CD4-positive, alpha-beta memory T cell (primary cell): ENCODE measurements around the gene SOX4. TPM values are rescaled to one million over a fixed set of nuclear protein-coding genes. Genes with fewer than 3 reads are reported as not detected.

Experiments
- CTCF ChIA-PET: fragments of 350-600 bp; sonication (Branson Sonifier 250); formaldehyde crosslinking; loops from one replicate; lab custom pipeline; 2021; ENCODE audit warnings: inconsistent platforms; ENCODE audit not compliant: partially characterized antibody; lab: Charles Lee
- POLR2A ChIA-PET: fragments of 350-600 bp; sonication (Branson Sonifier 250); formaldehyde crosslinking; loops from one replicate; lab custom pipeline; 2021; ENCODE audit not compliant: partially characterized antibody; lab: Charles Lee
- DNase-seq, 5 donors: peaks; one replicate each; pipeline versions ENCODE4 v3.0.0 to v3.0.0-alpha.2; 2020 to 2022; ENCODE audit warnings: mixed read lengths in 1 of 5
- H3K27ac ChIP-seq: one replicate; pipeline ENCODE4 v1.7.0; 2013; ENCODE audit warnings: low read depth, low read length
- H3K27me3 ChIP-seq: 2 replicates; pipeline ENCODE4 v1.7.0; 2013; ENCODE audit warnings: mild to moderate bottlenecking, low read length, moderate library complexity; ENCODE audit not compliant: insufficient read depth
- H3K36me3 ChIP-seq: 2 replicates; pipeline ENCODE4 v1.7.0; 2013; ENCODE audit warnings: mild to moderate bottlenecking, low read length, moderate library complexity; ENCODE audit not compliant: insufficient read depth
- H3K4me1 ChIP-seq: 2 replicates; pipeline ENCODE4 v1.7.0; 2013; ENCODE audit warnings: mild to moderate bottlenecking, low read length, moderate library complexity; ENCODE audit not compliant: insufficient read depth
- H3K4me3 ChIP-seq, 2 donors: one replicate each; pipeline ENCODE4 v1.7.0; 2013; ENCODE audit warnings: low read length in 2 of 2, mild to moderate bottlenecking in 1 of 2
- H3K9me3 ChIP-seq, 2 donors: one replicate each; pipeline ENCODE4 v1.7.0; 2013; ENCODE audit warnings: low read length in 2 of 2, control low read depth in 1 of 2; ENCODE audit not compliant: control insufficient read depth in 1 of 2
- H3K27ac Mint-ChIP-seq, 7 donors: one replicate each; pipeline ENCODE4 v1.8.0; 2020 to 2021; ENCODE audit warnings: mixed read lengths in 7 of 7, mild to moderate bottlenecking in 6 of 7, inconsistent platforms in 3 of 7, moderate library complexity in 3 of 7
- H3K27me3 Mint-ChIP-seq, 2 donors: one replicate each; pipeline ENCODE4 v1.8.0; 2020 to 2021; ENCODE audit warnings: mixed read lengths in 2 of 2
- H3K36me3 Mint-ChIP-seq, 2 donors: one replicate each; pipeline ENCODE4 v1.8.0; 2020 to 2021; ENCODE audit warnings: mixed read lengths in 2 of 2, inconsistent platforms in 1 of 2, mild to moderate bottlenecking in 1 of 2
- H3K4me1 Mint-ChIP-seq, 4 donors: one replicate each; pipeline ENCODE4 v1.8.0; 2020 to 2021; ENCODE audit warnings: mixed read lengths in 4 of 4, mild to moderate bottlenecking in 1 of 4
- H3K4me3 Mint-ChIP-seq, 8 donors: one replicate each; pipeline ENCODE4 v1.8.0; 2020 to 2021; ENCODE audit warnings: mixed read lengths in 8 of 8, mild to moderate bottlenecking in 7 of 8, moderate library complexity in 6 of 8, inconsistent platforms in 3 of 8
- H3K9me3 Mint-ChIP-seq, 8 donors: one replicate each; pipeline ENCODE4 v1.8.0; 2020 to 2021; ENCODE audit warnings: mixed read lengths in 8 of 8, mild to moderate bottlenecking in 5 of 8, inconsistent platforms in 3 of 8, moderate library complexity in 1 of 8
- intact Hi-C: fragments of 100-400 bp; cut with micrococcal nuclease; formaldehyde crosslinking; loops from one replicate; pipeline ENCODE4 v1.15.1; 2023
- polyA plus RNA-seq, 2 donors: library from polyadenylated mRNA; unstranded; fragments of 300-500 nt; fragmentation: Illumina TruSeq; gene quantifications; one replicate each; pipeline ENCODE4 v1.2.3, GENCODE V29; 2021
- total RNA-seq, 2 experiments: library from RNA; stranded (reverse); gene quantifications; one replicate each; pipeline ENCODE4 v1.2.3, GENCODE V29; 2021

SOX4 gene
- total and polyA plus RNA-seq, 4 experiments from 2014 or later: 0.11 to 0.14 (median 0.12) TPM

DNA sequence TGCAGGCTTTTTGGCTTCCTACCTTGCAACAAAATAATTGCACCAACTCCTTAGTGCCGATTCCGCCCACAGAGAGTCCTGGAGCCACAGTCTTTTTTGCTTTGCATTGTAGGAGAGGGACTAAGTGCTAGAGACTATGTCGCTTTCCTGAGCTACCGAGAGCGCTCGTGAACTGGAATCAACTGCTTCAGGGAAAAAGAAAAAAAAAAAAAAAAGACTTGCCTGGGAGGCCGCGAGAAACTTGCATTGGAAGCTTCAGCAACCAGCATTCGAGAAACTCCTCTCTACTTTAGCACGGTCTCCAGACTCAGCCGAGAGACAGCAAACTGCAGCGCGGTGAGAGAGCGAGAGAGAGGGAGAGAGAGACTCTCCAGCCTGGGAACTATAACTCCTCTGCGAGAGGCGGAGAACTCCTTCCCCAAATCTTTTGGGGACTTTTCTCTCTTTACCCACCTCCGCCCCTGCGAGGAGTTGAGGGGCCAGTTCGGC, 420 bp downstream of the SOX4 start:
- no peak overlapping the region for H3K27ac Mint-ChIP-seq
- H3K27me3 Mint-ChIP-seq: peaks cover 32 to 40% of the 10 kb centered on the region in 2 donors
- H3K36me3 Mint-ChIP-seq: peaks cover 0 to 2% of the 10 kb centered on the region in 2 donors
- no peak overlapping the region for H3K27ac ChIP-seq
- CTCF ChIA-PET: interaction anchor here (1.2 to 7.8 kb wide), 4 partner anchors 8 to 1053 kb away, joined by 3 to 124 read pairs (median 3); no protein-coding TSS in a partner anchor
- peaks cover 0 to 5% (median 0%) of the 10 kb centered on the region in 8 donors for H3K9me3 Mint-ChIP-seq
- intact Hi-C loops: loop anchor here (10.0 kb wide), 1 partner anchor 1189 kb away; the partner anchor contains the start of gene E2F3
- H3K36me3 ChIP-seq: no peaks in the 10 kb centered on the region
- peak in 2 of 5 donors; percentile 9 to 10 for DNase-seq
- no peak overlapping the region for H3K4me3 Mint-ChIP-seq
- POLR2A ChIA-PET: no interaction called here
- H3K9me3 ChIP-seq: no peaks in the 10 kb centered on the region
- peaks cover 43% of the 10 kb centered on the region for H3K27me3 ChIP-seq
- peak overlapping the region; percentile 51 to 57 for H3K4me3 ChIP-seq
- H3K4me1 Mint-ChIP-seq: peaks cover 15 to 28% (median 19%) of the 10 kb centered on the region in 4 donors
- H3K4me1 ChIP-seq: peaks cover 36% of the 10 kb centered on the region

DNA sequence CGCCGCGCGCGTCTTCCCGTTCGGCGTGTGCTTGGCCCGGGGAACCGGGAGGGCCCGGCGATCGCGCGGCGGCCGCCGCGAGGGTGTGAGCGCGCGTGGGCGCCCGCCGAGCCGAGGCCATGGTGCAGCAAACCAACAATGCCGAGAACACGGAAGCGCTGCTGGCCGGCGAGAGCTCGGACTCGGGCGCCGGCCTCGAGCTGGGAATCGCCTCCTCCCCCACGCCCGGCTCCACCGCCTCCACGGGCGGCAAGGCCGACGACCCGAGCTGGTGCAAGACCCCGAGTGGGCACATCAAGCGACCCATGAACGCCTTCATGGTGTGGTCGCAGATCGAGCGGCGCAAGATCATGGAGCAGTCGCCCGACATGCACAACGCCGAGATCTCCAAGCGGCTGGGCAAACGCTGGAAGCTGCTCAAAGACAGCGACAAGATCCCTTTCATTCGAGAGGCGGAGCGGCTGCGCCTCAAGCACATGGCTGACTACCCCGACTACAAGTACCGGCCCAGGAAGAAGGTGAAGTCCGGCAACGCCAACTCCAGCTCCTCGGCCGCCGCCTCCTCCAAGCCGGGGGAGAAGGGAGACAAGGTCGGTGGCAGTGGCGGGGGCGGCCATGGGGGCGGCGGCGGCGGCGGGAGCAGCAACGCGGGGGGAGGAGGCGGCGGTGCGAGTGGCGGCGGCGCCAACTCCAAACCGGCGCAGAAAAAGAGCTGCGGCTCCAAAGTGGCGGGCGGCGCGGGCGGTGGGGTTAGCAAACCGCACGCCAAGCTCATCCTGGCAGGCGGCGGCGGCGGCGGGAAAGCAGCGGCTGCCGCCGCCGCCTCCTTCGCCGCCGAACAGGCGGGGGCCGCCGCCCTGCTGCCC, 1.1 kb downstream of the SOX4 start:
- peaks cover 0 to 2% of the 10 kb centered on the region in 2 donors for H3K36me3 Mint-ChIP-seq
- Histone ChIP-seq H3K4me3 (peak overlapping the region; percentile 51 to 57), H3K36me3 (no peaks in the 10 kb centered on the region), H3K27ac (no peak overlapping the region), H3K9me3 (no peaks in the 10 kb centered on the region), H3K4me1 (peaks cover 32% of the 10 kb centered on the region), H3K27me3 (peaks cover 48% of the 10 kb centered on the region)
- peaks cover 37 to 44% of the 10 kb centered on the region in 2 donors for H3K27me3 Mint-ChIP-seq
- peaks cover 0 to 5% (median 0%) of the 10 kb centered on the region in 8 donors for H3K9me3 Mint-ChIP-seq
- peak overlapping the region in 5 of 7 donors; percentile 44 to 79 (median 69) for H3K27ac Mint-ChIP-seq
- intact Hi-C loops: loop anchor here (10.0 kb wide), 1 partner anchor 1190 kb away; the partner anchor contains the start of gene E2F3
- DNase-seq: peak in 4 of 5 donors; percentile 23 to 33 (median 24)
- peak overlapping the region; percentile 86 to 93 (median 89) for H3K4me3 Mint-ChIP-seq
- ChIA-PET CTCF (interaction anchor here (1.2 kb wide), 1 partner anchor 1018 kb away, joined by 3 read pairs; no protein-coding TSS in a partner anchor), POLR2A (no interaction called here)
- H3K4me1 Mint-ChIP-seq: peaks cover 13 to 28% (median 18%) of the 10 kb centered on the region in 4 donors

- Mint-ChIP-seq H3K4me3 (peak overlapping the region; percentile 85 to 93 (median 87)), H3K36me3 (peaks cover 0 to 2% of the 10 kb centered on the region in 2 donors), H3K9me3 (peaks cover 0 to 5% (median 0%) of the 10 kb centered on the region in 8 donors), H3K27ac (peak overlapping the region in 6 of 7 donors; percentile 22 to 83 (median 52)), H3K4me1 (peaks cover 13 to 23% (median 18%) of the 10 kb centered on the region in 4 donors), H3K27me3 (peaks cover 39 to 41% of the 10 kb centered on the region in 2 donors)
- intact Hi-C loops: loop anchor here (10.0 kb wide), 1 partner anchor 1191 kb away; the partner anchor contains the start of gene E2F3
- Histone ChIP-seq H3K36me3 (no peaks in the 10 kb centered on the region), H3K4me1 (peaks cover 30% of the 10 kb centered on the region), H3K27me3 (peaks cover 48% of the 10 kb centered on the region), H3K9me3 (no peaks in the 10 kb centered on the region), H3K4me3 (peak overlapping the region; percentile 17 to 47), H3K27ac (no peak overlapping the region)
- ChIA-PET POLR2A (no interaction called here), CTCF (interaction anchor here (4.7 kb wide), 1 partner anchor 7 kb away, joined by 22 read pairs; no protein-coding TSS in a partner anchor)
- DNase-seq: peak; percentile 26 to 33 (median 27)
Observed at GRCh38 chr6:21595285-21596144, 2.0 kb downstream of the SOX4 start.

DNA sequence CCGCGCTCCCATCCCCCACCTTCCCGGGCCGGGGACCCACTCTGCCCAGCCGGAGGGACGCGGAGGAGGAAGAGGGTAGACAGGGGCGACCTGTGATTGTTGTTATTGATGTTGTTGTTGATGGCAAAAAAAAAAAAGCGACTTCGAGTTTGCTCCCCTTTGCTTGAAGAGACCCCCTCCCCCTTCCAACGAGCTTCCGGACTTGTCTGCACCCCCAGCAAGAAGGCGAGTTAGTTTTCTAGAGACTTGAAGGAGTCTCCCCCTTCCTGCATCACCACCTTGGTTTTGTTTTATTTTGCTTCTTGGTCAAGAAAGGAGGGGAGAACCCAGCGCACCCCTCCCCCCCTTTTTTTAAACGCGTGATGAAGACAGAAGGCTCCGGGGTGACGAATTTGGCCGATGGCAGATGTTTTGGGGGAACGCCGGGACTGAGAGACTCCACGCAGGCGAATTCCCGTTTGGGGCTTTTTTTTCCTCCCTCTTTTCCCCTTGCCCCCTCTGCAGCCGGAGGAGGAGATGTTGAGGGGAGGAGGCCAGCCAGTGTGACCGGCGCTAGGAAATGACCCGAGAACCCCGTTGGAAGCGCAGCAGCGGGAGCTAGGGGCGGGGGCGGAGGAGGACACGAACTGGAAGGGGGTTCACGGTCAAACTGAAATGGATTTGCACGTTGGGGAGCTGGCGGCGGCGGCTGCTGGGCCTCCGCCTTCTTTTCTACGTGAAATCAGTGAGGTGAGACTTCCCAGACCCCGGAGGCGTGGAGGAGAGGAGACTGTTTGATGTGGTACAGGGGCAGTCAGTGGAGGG, 2.8 kb downstream of the SOX4 start:
- peaks cover 48% of the 10 kb centered on the region for H3K27me3 ChIP-seq
- H3K4me1 ChIP-seq: peaks cover 30% of the 10 kb centered on the region
- Mint-ChIP-seq H3K4me3 (peak overlapping the region; percentile 85 to 93 (median 87)), H3K4me1 (peaks cover 13 to 23% (median 18%) of the 10 kb centered on the region in 4 donors), H3K9me3 (peaks cover 0 to 5% (median 0%) of the 10 kb centered on the region in 8 donors), H3K27ac (peak overlapping the region in 5 of 7 donors; percentile 22 to 92 (median 83)), H3K36me3 (peaks cover 0 to 2% of the 10 kb centered on the region in 2 donors), H3K27me3 (peaks cover 38 to 42% of the 10 kb centered on the region in 2 donors)
- intact Hi-C loops: loop anchor here (10.0 kb wide), 1 partner anchor 1192 kb away; the partner anchor contains the start of gene E2F3
- H3K27ac ChIP-seq: no peak overlapping the region
- peak overlapping the region; percentile 17 to 47 for H3K4me3 ChIP-seq
- H3K36me3 ChIP-seq: no peaks in the 10 kb centered on the region
- CTCF ChIA-PET: interaction anchor here (4.7 kb wide), 1 partner anchor 8 kb away, joined by 22 read pairs; no protein-coding TSS in a partner anchor
- peak in 4 of 5 donors; percentile 4 to 44 (median 12) for DNase-seq
- no peaks in the 10 kb centered on the region for H3K9me3 ChIP-seq
- POLR2A ChIA-PET: interaction anchor here (0.6 to 1.4 kb wide), 2 partner anchors 8 to 1051 kb away, joined by 4 read pairs; no protein-coding TSS in a partner anchor

GRCh38 chr6:21596949-21597682, 3.6 kb downstream of the SOX4 start:
- H3K9me3 ChIP-seq: no peaks in the 10 kb centered on the region
- H3K36me3 ChIP-seq: no peaks in the 10 kb centered on the region
- DNase-seq: peak in 3 of 5 donors; percentile 5 to 22 (median 15)
- CTCF ChIA-PET: interaction anchor here (2.1 to 4.7 kb wide), 2 partner anchors 9 to 1034 kb away, joined by 4 to 22 read pairs; no protein-coding TSS in a partner anchor
- peaks cover 0 to 2% of the 10 kb centered on the region in 2 donors for H3K36me3 Mint-ChIP-seq
- H3K27ac Mint-ChIP-seq: peak overlapping the region in 3 of 7 donors; percentile 83 to 92 (median 83)
- peak overlapping the region; percentile 69 to 93 (median 87) for H3K4me3 Mint-ChIP-seq
- no peak overlapping the region for H3K4me3 ChIP-seq
- H3K9me3 Mint-ChIP-seq: peaks cover 0 to 5% (median 0%) of the 10 kb centered on the region in 8 donors
- POLR2A ChIA-PET: interaction anchor here (0.6 to 1.4 kb wide), 2 partner anchors 9 to 1052 kb away, joined by 4 read pairs; no protein-coding TSS in a partner anchor
- H3K27ac ChIP-seq: no peak overlapping the region
- intact Hi-C loops: loop anchor here (10.0 kb wide), 1 partner anchor 1192 kb away; the partner anchor contains the start of gene E2F3
- peaks cover 38 to 42% of the 10 kb centered on the region in 2 donors for H3K27me3 Mint-ChIP-seq
- H3K4me1 Mint-ChIP-seq: peaks cover 13 to 23% (median 18%) of the 10 kb centered on the region in 4 donors
- H3K27me3 ChIP-seq: peaks cover 45% of the 10 kb centered on the region
- H3K4me1 ChIP-seq: peaks cover 30% of the 10 kb centered on the region
